LNCaP clone FGC (cell line): ENCODE results near the gene THUMPD1.
"Not testable (repeated sequence)": the region's sequence is repeated elsewhere in the genome, so short reads cannot be mapped to it uniquely, and the experiment has no call there.

Experiments
- DNase-seq: peaks from one replicate; pipeline ENCODE4 v3.0.0-alpha.2; 2011; ENCODE audit warnings: low read depth
- H3K4me3 ChIP-seq: 2 replicates; pipeline ENCODE4 v1.5.1; 2011; ENCODE audit warnings: mild to moderate bottlenecking, low read depth, low read length, control low read depth
- CTCF ChIP-seq: IDR thresholded peaks from 2 replicates; pipeline ENCODE4 v1.5.1; 2012; ENCODE audit warnings: mild to moderate bottlenecking; ENCODE audit not compliant: control insufficient read depth, insufficient read depth; ENCODE audit errors: extremely low read depth

The THUMPD1 gene

GRCh38 chr16:20773679-20774078, 32.1 kb upstream of the THUMPD1 start:
- no peak for TF ChIP-seq CTCF
- no peak for DNase-seq
- no peak overlapping the region for H3K4me3 ChIP-seq

GRCh38 chr16:20768818-20769217, 27.2 kb upstream of the THUMPD1 start:
- H3K4me3 ChIP-seq, result no peak overlapping the region
- DNase-seq, result no peak
- TF ChIP-seq CTCF, result no peak

GRCh38 chr16:20768121-20768520, 26.5 kb upstream of the THUMPD1 start:
- H3K4me3 ChIP-seq, result no peak overlapping the region
- no peak for DNase-seq
- TF ChIP-seq CTCF, result no peak

GRCh38 chr16:20767577-20767976, 26.0 kb upstream of the THUMPD1 start:
- DNase-seq, result no peak
- TF ChIP-seq CTCF, result no peak
- no peak overlapping the region for H3K4me3 ChIP-seq

GRCh38 chr16:20766294-20766693, 24.7 kb upstream of the THUMPD1 start:
- no peak for DNase-seq
- H3K4me3 ChIP-seq, result no peak overlapping the region
- TF ChIP-seq CTCF, result no peak

GRCh38 chr16:20765732-20766131, 24.1 kb upstream of the THUMPD1 start:
- no peak for DNase-seq
- H3K4me3 ChIP-seq, result no peak overlapping the region
- no peak for TF ChIP-seq CTCF

- DNase-seq, result not testable (repeated sequence)
- peak overlapping the region; percentile 55; the same call in 1 of the 2 replicates for H3K4me3 ChIP-seq
Observed at GRCh38 chr16:20764448-20764847, 22.8 kb upstream of the THUMPD1 start.
